ENCODE measurements around the gene REEP6. TPM values are rescaled to one million over a fixed set of nuclear protein-coding genes. Genes with fewer than 3 reads are reported as not detected.

REEP6 gene
- total and polyA plus RNA-seq, 2 of the 4 experiments (the other 2 are of a cell fraction), result 1.3 to 2.2 TPM

- Histone ChIP-seq H3K23ac (ENCODE audit: low read depth, low read length) (no peak overlapping the region), H4K20me1 (ENCODE audit: insufficient read depth, low read length) (no peaks in the 10 kb centered on the region; the same call in 1 of the 2 replicates), H2AFZ (replicated peaks; ENCODE audit: low read length, poor library complexity) (no peak overlapping the region), H3K27ac (ENCODE audit: insufficient read depth, low read length) (no peak overlapping the region), H3K4me2 (ENCODE audit: low read depth, low read length) (no peak overlapping the region), H2AK5ac (ENCODE audit: low read depth, low read length) (no peak overlapping the region), H2BK15ac (ENCODE audit: low read depth, low read length) (no peak overlapping the region), H3K9ac (ENCODE audit: low read depth, low read length) (no peak overlapping the region), H2BK5ac (ENCODE audit: low read depth, low read length, poor library complexity, severe bottlenecking) (no peak overlapping the region), H3K14ac (replicated peaks; ENCODE audit: low read depth, low read length) (no peak overlapping the region), H3K4me3 (ENCODE audit: insufficient read depth, low read depth, low read length) (no peak overlapping the region), H3K18ac (ENCODE audit: low read depth, low read length) (no peak overlapping the region), H3K27me3 (ENCODE audit: control insufficient read depth, insufficient read depth, low read length) (peaks cover 3% of the 10 kb centered on the region), H3K4ac (ENCODE audit: low read depth, low read length) (no peak overlapping the region), H3K79me1 (ENCODE audit: low read depth in 1 of 2, low read length in 2 of 2) (no peaks in the 10 kb centered on the region), H2BK20ac (ENCODE audit: low read depth, low read length) (no peak overlapping the region), H2BK120ac (ENCODE audit: low read depth, low read length) (no peak overlapping the region), H3K9me1 (ENCODE audit: insufficient read depth, low read length) (no peaks in the 10 kb centered on the region), H3K4me1 (ENCODE audit: control insufficient read depth, insufficient read depth, low read length) (no peaks in the 10 kb centered on the region), H4K8ac (ENCODE audit: low read depth in 2 of 2, low read length in 2 of 2) (no peak overlapping the region), H3K36me3 (ENCODE audit: control insufficient read depth, insufficient read depth, low read length) (no peaks in the 10 kb centered on the region), H4K5ac (ENCODE audit: low read depth, low read length) (no peak overlapping the region), H2AK9ac (replicated peaks; ENCODE audit: low read depth, low read length, poor library complexity) (no peak overlapping the region), H4K91ac (ENCODE audit: insufficient read depth, low read depth, low read length) (no peak overlapping the region), H3K9me3 (ENCODE audit: control insufficient read depth, insufficient read depth, low read length) (no peaks in the 10 kb centered on the region), H3K56ac (ENCODE audit: extremely low read depth, insufficient read depth, low read length) (no peak overlapping the region)
- ChIA-PET POLR2A (ENCODE audit: unreplicated experiment) (no interaction called here), CTCF (interaction anchor here (0.6 kb wide), 1 partner anchor 28 kb away, joined by 3 read pairs; no protein-coding TSS in a partner anchor)
- ATAC-seq (ENCODE audit: low read depth) (no peak), DNase-seq (no peak)
- BruUV-seq (replicated peaks), result no TSS peak
- dilution Hi-C loops (cut with HindIII; ENCODE audit: low sequenced_read_pairs, unreplicated experiment), result no loop called here
- TF ChIP-seq ELK1 (IDR thresholded peaks at IDR 0.05; ENCODE audit: borderline replicate concordance, low read depth, low read length) (no peak), RCOR1 (IDR thresholded peaks at IDR 0.05; ENCODE audit: insufficient replicate concordance, low read length) (no peak), RAD21 (IDR thresholded peaks at IDR 0.05; ENCODE audit: low read length) (no peak), NFE2L2 (IDR thresholded peaks at IDR 0.05; ENCODE audit: low read depth, low read length) (no peak), USF2 (IDR thresholded peaks at IDR 0.05; ENCODE audit: low read depth, low read length) (no peak), CEBPB (IDR thresholded peaks at IDR 0.05; ENCODE audit: low read depth, low read length) (no peak), FOS (IDR thresholded peaks at IDR 0.05; ENCODE audit: low read depth, low read length) (no peak), SMC3 (IDR thresholded peaks at IDR 0.05; ENCODE audit: low read depth, low read length) (no peak), POLR2A (IDR thresholded peaks at IDR 0.05; ENCODE audit: low read depth, low read length) (no peak), CTCF (conservative IDR thresholded peaks at IDR 0.05; ENCODE audit: low read depth, low read length) (no peak), MAFK (IDR thresholded peaks at IDR 0.05; ENCODE audit: low read depth, low read length) (no peak)
- in situ Hi-C loops (cut with MboI; ENCODE audit: low sequenced_read_pairs), result loop anchor here (25.0 kb wide), 1 partner anchor 254 kb away; no protein-coding TSS in a partner anchor
- intact Hi-C loops (cut with micrococcal nuclease), result no loop called here
- 74% methylated on average over 5 of the region's 23 CpGs; no CpG with 5 or more reads in 1 of the 2 experiments for WGBS, 2 experiments (ENCODE audit: extremely low coverage in 2 of 2, insufficient read length in 1 of 2)
Measured at GRCh38 chr19:1533510-1534150, 42.6 kb downstream of the REEP6 start.
